SK-N-SH (cell line): ENCODE results near the gene KRT28. TPM values are rescaled to one million over a fixed set of nuclear protein-coding genes. Genes with fewer than 3 reads are reported as not detected.
A peak's percentile ranks its signal among the peaks of the same experiment; 100 is the strongest.

Experiments used
- CTCF ChIA-PET: fragments of 300-600, 350-600 bp; formaldehyde crosslinking; extraction: SDS; loops from one replicate; lab custom pipeline; 2021; lab: Yijun Ruan, JAX
- POLR2A ChIA-PET: fragments of 350-600 bp; sonication (Branson Sonifier 250); formaldehyde crosslinking; extraction: SDS; loops from one replicate; lab custom pipeline; 2020; ENCODE audit warnings: antibody characterized with exemption, inconsistent platforms; lab: Yijun Ruan, JAX
- DNase-seq: peaks from one replicate; pipeline ENCODE4 v3.0.0; 2012
- H2AFZ ChIP-seq: fragments of 200-600 bp; sonication (generic); 2 replicates; pipeline ENCODE4 v1.8.1; 2016; ENCODE audit warnings: antibody characterized with exemption, mild to moderate bottlenecking, low read depth
- H3F3A ChIP-seq: fragments of 200-600 bp; sonication (generic); replicated peaks from 2 replicates; pipeline ENCODE3; 2016; ENCODE audit warnings: antibody characterized with exemption, mild to moderate bottlenecking; ENCODE audit not compliant: insufficient read depth
- H3K27ac ChIP-seq, 2 experiments: fragments of 200-500 bp in 1 of 2; fragments of 200-600 bp in 1 of 2; sonication (Bioruptor generic) in 1 of 2; sonication (generic), shearing (Covaris generic) in 1 of 2; 2 replicates each; pipeline versions ENCODE4 v1.5.1 to v1.6.1; 2014 to 2016; ENCODE audit warnings: low read depth in 2 of 2, inconsistent platforms in 1 of 2, low read length in 1 of 2, mild to moderate bottlenecking in 1 of 2, mixed read lengths in 1 of 2
- H3K27me3 ChIP-seq: fragments of 200-600 bp; sonication (generic), shearing (Covaris generic); 2 replicates; pipeline ENCODE4 v1.6.1; 2016; ENCODE audit warnings: mixed run types; ENCODE audit not compliant: insufficient read depth
- H3K36me3 ChIP-seq, 2 experiments: fragments of 200-500 bp in 1 of 2; fragments of 200-600 bp in 1 of 2; sonication (Bioruptor generic) in 1 of 2; sonication (generic) in 1 of 2; replicated peaks in 1 of 2; 2 replicates each; pipeline versions ENCODE3 to v1.5.1; 2014 to 2016; ENCODE audit warnings: low read length in 1 of 2, mild to moderate bottlenecking in 1 of 2; ENCODE audit not compliant: insufficient read depth in 2 of 2, control insufficient read depth in 1 of 2
- H3K4me1 ChIP-seq, 2 experiments: fragments of 200-500 bp in 1 of 2; fragments of 200-600 bp in 1 of 2; sonication (Bioruptor generic) in 1 of 2; sonication (generic), shearing (Covaris generic) in 1 of 2; 2 replicates each; pipeline versions ENCODE4 v1.5.1 to v1.6.1; 2014 to 2016; ENCODE audit warnings: low read depth in 1 of 2, low read length in 1 of 2, mixed run types in 1 of 2; ENCODE audit not compliant: insufficient read depth in 2 of 2, control insufficient read depth in 1 of 2
- H3K4me2 ChIP-seq: fragments of 200-600 bp; sonication (generic), shearing (Covaris generic); 2 replicates; pipeline ENCODE4 v1.6.1; 2017; ENCODE audit warnings: mixed run types
- H3K4me3 ChIP-seq, 2 experiments: fragments of 200-500 bp in 1 of 2; fragments of 200-600 bp in 1 of 2; sonication (Bioruptor generic) in 1 of 2; sonication (generic), shearing (Covaris generic) in 1 of 2; 2 replicates each; pipeline versions ENCODE4 v1.5.1 to v1.8.1; 2014 to 2016; ENCODE audit warnings: low read depth in 2 of 2, inconsistent platforms in 1 of 2, low read length in 1 of 2, mild to moderate bottlenecking in 1 of 2, mixed read lengths in 1 of 2, moderate library complexity in 1 of 2
- H3K79me2 ChIP-seq: fragments of 200-600 bp; sonication (generic); 2 replicates; pipeline ENCODE4 v1.8.1; 2017; ENCODE audit warnings: mild to moderate bottlenecking; ENCODE audit not compliant: insufficient read depth
- H3K9ac ChIP-seq: fragments of 200-600 bp; sonication (generic); 2 replicates; pipeline ENCODE4 v1.6.1; 2017; ENCODE audit warnings: mixed run types
- H3K9me2 ChIP-seq: fragments of 200-600 bp; sonication (generic); 2 replicates; pipeline ENCODE4 v1.6.1; 2017; ENCODE audit warnings: mixed run types
- H3K9me3 ChIP-seq: fragments of 200-600 bp; sonication (generic); 2 replicates; pipeline ENCODE4 v1.6.1; 2017; ENCODE audit warnings: mixed run types, mild to moderate bottlenecking, moderate library complexity
- H4K20me1 ChIP-seq: fragments of 200-600 bp; sonication (generic); 2 replicates; pipeline ENCODE4 v1.6.1; 2017; ENCODE audit warnings: mild to moderate bottlenecking, mixed run types; ENCODE audit not compliant: insufficient read depth
- CHD2 ChIP-seq: fragments of 150-350 bp; IDR thresholded peaks from 2 replicates; pipeline ENCODE4 v1.6.1; 2018; ENCODE audit warnings: low read length; ENCODE audit not compliant: partially characterized antibody
- ELF1 ChIP-seq: IDR thresholded peaks from 2 replicates; pipeline ENCODE4 v1.4.0; 2012
- EP300 ChIP-seq, 2 experiments: IDR thresholded peaks; 2 replicates each; pipeline versions ENCODE4 v1.4.0 to v1.6.1; 2012; ENCODE audit warnings: borderline replicate concordance in 1 of 2, low read depth in 1 of 2, low read length in 1 of 2
- EZH2phosphoT487 ChIP-seq: fragments of 200-600 bp; sonication (generic); IDR thresholded peaks from 2 replicates; pipeline ENCODE4 v1.6.1; 2017; ENCODE audit warnings: low read depth, mixed run types, mild to moderate bottlenecking, antibody characterized with exemption, moderate library complexity, borderline replicate concordance
- FOSL2 ChIP-seq: IDR thresholded peaks from 2 replicates; pipeline ENCODE4 v1.4.0; 2012; ENCODE audit warnings: low read depth, mild to moderate bottlenecking, moderate library complexity, borderline replicate concordance
- FOXJ3 ChIP-seq: sonication (generic); formaldehyde crosslinking; IDR thresholded peaks from 2 replicates; pipeline ENCODE4 v1.5.1; 2020; ENCODE audit warnings: mild to moderate bottlenecking, missing genetic modification reagents
- GABPA ChIP-seq: IDR thresholded peaks from 2 replicates; pipeline ENCODE4 v1.4.0; 2012; ENCODE audit warnings: low read depth, mild to moderate bottlenecking
- IRF3 ChIP-seq: fragments of 150-350 bp; IDR thresholded peaks from 2 replicates; pipeline ENCODE4 v1.6.1; 2016; ENCODE audit warnings: mild to moderate bottlenecking, low read depth, low read length
- JUND ChIP-seq: IDR thresholded peaks from 2 replicates; pipeline ENCODE4 v1.4.0; 2012
- RAD21 ChIP-seq: IDR thresholded peaks from 2 replicates; pipeline ENCODE4 v1.6.1; 2012; ENCODE audit warnings: mild to moderate bottlenecking, low read length
- REST ChIP-seq: IDR thresholded peaks from 2 replicates; pipeline ENCODE4 v1.6.1; 2012; ENCODE audit warnings: mild to moderate bottlenecking, low read depth, low read length, moderate library complexity
- RFX5 ChIP-seq: IDR thresholded peaks from 2 replicates; pipeline ENCODE4 v1.6.1; 2012; ENCODE audit warnings: mild to moderate bottlenecking, improper control_type of control experiment, low read length
- WGBS: methylation state at CpG from one replicate; pipeline ENCODE4 v1.1.6; 2017; ENCODE audit warnings: low lambda C conversion rate; 5-methylcytosine and 5-hydroxymethylcytosine counted together
- polyA plus RNA-seq, 3 experiments: library from polyadenylated mRNA; depleted of rRNA; stranded (reverse); fragments of >200 nt; gene quantifications; 2 replicates each; pipeline ENCODE4 v1.2.3, GENCODE V29; 2012

KRT28 gene
- polyA plus RNA-seq, 1 of the 3 experiments (the other 2 are of a cell fraction) = not detected

GRCh38 chr17:40809721-40810421 lies 10.1 kb upstream of the KRT28 start (continued):
- TF ChIP-seq IRF3 (no peak), RFX5 (no peak), FOSL2 (no peak), EP300 (IDR thresholded peaks at IDR 0.05; ENCODE audit: borderline replicate concordance in 1 of 2, low read depth in 1 of 2, low read length in 1 of 2) (no peak), GABPA (no peak), JUND (no peak), CHD2 (no peak), ELF1 (no peak), FOXJ3 (CRISPR knock-in tag) (no peak), EZH2phosphoT487 (no peak)

GRCh38 chr17:40806131-40806530 lies 6.4 kb upstream of the KRT28 start:
- Histone ChIP-seq H3K4me3 (no peak overlapping the region), H3K9me2 (no peaks in the 10 kb centered on the region), H3K4me2 (no peak overlapping the region), H3K27ac (no peak overlapping the region), H3K36me3 (no peaks in the 10 kb centered on the region), H2AFZ (no peak overlapping the region), H4K20me1 (no peaks in the 10 kb centered on the region), H3K9me3 (no peaks in the 10 kb centered on the region), H3K79me2 (no peaks in the 10 kb centered on the region), H3F3A (no peaks in the 10 kb centered on the region), H3K27me3 (peaks cover 48% of the 10 kb centered on the region), H3K9ac (no peak overlapping the region), H3K4me1 (peaks cover 0 to 2% of the 10 kb centered on the region in 2 experiments; a peak in 1 of 4 replicates)
- no peak for DNase-seq
- POLR2A ChIA-PET = no interaction called here
- CTCF ChIA-PET = interaction anchor here (1.4 to 6.7 kb wide), 4 partner anchors 36 to 862 kb away, joined by 4 to 44 read pairs (median 8); no protein-coding TSS in a partner anchor
- 16% methylated on average over 3 of the region's 3 CpGs for WGBS
- TF ChIP-seq REST (peak; percentile 86), RAD21 (no peak)
